ENCODE measurements around the gene SPACDR.

The SPACDR gene

DNA sequence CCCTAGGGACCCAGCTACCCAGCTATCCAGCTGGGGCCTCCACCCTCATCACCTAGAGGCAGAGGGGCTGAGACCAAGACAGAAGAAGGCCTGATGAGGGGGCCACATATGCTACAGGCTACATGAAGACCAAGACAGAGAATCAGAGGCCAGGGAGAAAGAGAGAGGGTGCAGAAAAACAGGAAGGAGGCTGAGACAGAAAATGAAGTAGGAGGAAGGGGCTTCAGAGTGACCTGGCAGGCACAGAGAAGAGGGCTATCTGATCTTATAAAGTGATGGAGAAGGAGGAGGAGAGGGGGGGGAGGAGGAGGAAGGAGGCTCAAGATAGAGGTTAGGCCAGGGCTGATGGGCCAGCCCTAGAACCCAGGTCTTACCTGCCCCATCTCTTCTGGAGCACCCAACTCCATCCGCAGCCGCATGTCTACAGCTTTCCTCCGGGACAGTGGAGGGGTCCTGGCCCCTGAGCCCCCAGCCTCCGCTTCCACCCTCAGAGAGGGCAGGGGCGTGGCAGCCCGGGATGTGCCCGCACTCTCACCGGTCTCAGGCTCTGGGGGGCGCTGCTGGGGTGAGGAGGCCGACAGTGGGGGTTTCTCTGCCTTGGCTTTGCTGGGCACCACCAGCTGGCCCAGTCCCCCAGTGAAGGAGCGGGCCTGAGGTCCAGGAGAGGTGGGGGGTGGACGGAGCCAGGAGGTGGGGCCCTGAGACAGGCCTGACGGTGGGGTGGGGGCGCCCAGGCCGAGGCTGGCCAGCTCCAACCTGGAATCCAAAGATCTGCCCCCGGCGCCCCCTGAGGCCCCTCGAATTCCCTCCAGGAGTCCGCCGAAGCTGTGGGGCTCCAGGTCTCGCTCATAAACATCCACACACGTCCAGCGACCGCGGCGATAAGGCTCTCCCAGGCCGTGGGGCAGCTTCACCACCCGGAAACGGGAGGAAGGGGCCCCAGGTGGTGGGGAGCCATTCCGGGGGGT lies 13.1 kb upstream of the SPACDR start:
- no peak for DNase-seq (ENCODE audit: low read depth)
- TF ChIP-seq, protein P1, sequence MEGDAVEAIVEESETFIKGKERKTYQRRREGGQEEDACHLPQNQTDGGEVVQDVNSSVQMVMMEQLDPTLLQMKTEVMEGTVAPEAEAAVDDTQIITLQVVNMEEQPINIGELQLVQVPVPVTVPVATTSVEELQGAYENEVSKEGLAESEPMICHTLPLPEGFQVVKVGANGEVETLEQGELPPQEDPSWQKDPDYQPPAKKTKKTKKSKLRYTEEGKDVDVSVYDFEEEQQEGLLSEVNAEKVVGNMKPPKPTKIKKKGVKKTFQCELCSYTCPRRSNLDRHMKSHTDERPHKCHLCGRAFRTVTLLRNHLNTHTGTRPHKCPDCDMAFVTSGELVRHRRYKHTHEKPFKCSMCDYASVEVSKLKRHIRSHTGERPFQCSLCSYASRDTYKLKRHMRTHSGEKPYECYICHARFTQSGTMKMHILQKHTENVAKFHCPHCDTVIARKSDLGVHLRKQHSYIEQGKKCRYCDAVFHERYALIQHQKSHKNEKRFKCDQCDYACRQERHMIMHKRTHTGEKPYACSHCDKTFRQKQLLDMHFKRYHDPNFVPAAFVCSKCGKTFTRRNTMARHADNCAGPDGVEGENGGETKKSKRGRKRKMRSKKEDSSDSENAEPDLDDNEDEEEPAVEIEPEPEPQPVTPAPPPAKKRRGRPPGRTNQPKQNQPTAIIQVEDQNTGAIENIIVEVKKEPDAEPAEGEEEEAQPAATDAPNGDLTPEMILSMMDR (IDR thresholded peaks at IDR 0.05; ENCODE audit: control insufficient read depth, insufficient read depth, low read depth, low read length, missing control alignments) = peak; percentile 38
- peak overlapping the region; percentile 90 for H3K4me3 ChIP-seq (ENCODE audit: control insufficient read depth, low read depth, low read length)

GRCh38 chr7:100476101-100476780 lies 12.2 kb upstream of the SPACDR start:
- peak overlapping the region; percentile 90 for H3K4me3 ChIP-seq (ENCODE audit: control insufficient read depth, low read depth, low read length)
- no peak for DNase-seq (ENCODE audit: low read depth)
- TF ChIP-seq, protein P1 (IDR thresholded peaks at IDR 0.05; ENCODE audit: control insufficient read depth, insufficient read depth, low read depth, low read length, missing control alignments) = no peak

GRCh38 chr7:100475549-100475948 lies 11.5 kb upstream of the SPACDR start:
- DNase-seq (ENCODE audit: low read depth) = no peak
- TF ChIP-seq, protein P1 (IDR thresholded peaks at IDR 0.05; ENCODE audit: control insufficient read depth, insufficient read depth, low read depth, low read length, missing control alignments) = no peak
- no peak overlapping the region for H3K4me3 ChIP-seq (ENCODE audit: control insufficient read depth, low read depth, low read length)

DNA sequence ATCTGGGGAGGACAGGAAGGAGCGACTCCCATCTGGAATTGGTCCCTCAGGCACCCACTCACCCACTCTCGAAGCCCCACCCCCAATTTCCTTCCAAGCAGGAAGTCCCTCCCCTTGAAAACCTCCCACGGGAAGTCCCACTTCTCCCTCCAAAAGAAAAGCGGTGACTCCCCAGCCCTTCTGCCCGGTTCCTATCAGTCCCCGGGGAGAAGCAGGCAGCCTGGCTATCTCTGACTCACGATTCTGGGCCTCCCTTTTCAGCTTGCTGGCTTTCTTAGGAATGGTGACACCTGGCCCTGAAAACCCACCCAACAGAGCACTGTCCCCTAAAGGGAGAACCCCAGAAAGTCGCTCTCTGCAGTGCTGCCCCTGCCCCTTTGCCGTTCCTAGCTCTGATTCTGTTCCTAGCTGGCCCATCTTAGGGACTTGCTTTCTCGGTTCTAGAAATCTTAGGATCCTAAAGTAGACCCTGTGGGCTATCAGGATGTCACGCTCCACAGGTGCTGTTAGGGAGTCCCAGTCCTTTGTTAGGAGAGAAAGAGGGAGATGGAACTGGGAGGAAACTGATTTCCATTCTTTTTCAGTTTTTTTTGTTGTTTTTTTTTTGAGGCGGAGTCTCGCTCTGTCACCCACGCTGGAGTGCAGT lies 8.9 kb upstream of the SPACDR start:
- no peak overlapping the region for H3K4me3 ChIP-seq (ENCODE audit: control insufficient read depth, low read depth, low read length)
- TF ChIP-seq, protein P1 (IDR thresholded peaks at IDR 0.05; ENCODE audit: control insufficient read depth, insufficient read depth, low read depth, low read length, missing control alignments) = no peak
- DNase-seq (ENCODE audit: low read depth) = no peak

DNA sequence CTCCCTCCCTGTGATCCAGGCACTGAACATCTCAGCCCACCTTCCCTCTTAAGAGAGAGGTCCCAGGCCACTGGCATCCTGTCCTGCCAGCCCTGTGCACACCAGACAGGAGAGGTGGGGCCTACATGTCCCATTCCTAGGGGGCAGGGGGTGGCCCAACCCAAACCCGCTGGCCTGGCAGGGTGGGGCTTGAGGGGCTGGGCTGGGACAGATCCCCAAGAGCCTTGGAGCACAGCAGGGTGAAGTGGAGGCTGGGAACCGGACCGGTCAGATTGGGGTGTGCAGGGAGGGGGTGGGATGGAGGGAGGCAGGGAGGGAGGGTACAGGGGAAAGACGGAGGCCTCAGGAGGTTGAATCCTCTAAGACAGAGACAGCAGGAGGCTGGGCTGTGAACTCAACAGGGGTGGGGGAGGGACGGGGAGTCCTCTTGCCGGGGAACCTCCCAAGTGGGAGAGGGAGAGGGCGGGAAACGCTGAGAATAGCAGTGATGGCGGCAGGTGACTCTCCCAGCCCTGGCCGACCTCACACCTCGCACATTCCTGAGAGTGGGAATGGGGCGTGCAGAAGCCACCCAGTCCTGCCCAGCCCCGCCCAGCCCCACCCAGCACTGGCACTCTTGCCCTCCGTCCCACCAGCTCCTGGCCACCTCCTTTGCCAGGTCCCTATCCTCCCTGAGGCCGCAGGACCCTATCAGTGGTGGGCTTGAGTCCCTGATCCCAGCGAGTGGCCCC lies 8.2 kb upstream of the SPACDR start:
- H3K4me3 ChIP-seq (ENCODE audit: control insufficient read depth, low read depth, low read length) = no peak overlapping the region
- DNase-seq (ENCODE audit: low read depth) = no peak
- TF ChIP-seq, protein P1 (IDR thresholded peaks at IDR 0.05; ENCODE audit: control insufficient read depth, insufficient read depth, low read depth, low read length, missing control alignments) = no peak

- TF ChIP-seq, protein P1 (IDR thresholded peaks at IDR 0.05; ENCODE audit: control insufficient read depth, insufficient read depth, low read depth, low read length, missing control alignments) = no peak
- DNase-seq (ENCODE audit: low read depth) = no peak
- H3K4me3 ChIP-seq (ENCODE audit: control insufficient read depth, low read depth, low read length) = no peak overlapping the region
These were observed 7.0 kb upstream of the SPACDR start for GRCh38 chr7:100471021-100471420.

Data from AG09309 (cell line).